H1 (cell line): Measurements from ENCODE around the gene DBP. TPM values are rescaled to one million over a fixed set of nuclear protein-coding genes. Genes with fewer than 3 reads are reported as not detected.
A peak's percentile ranks its signal among the peaks of the same experiment; 100 is the strongest.

Experiments
- BRCA1 ChIP-seq: IDR thresholded peaks from 2 replicates; pipeline ENCODE4 v1.6.1; 2012; ENCODE audit warnings: low read depth, low read length, improper control_type of control experiment
- CHD1 ChIP-seq: IDR thresholded peaks from 2 replicates; pipeline ENCODE4 v1.6.1; 2012; ENCODE audit warnings: low read depth, low read length, improper control_type of control experiment
- CHD7 ChIP-seq: fragments of 300-600 bp; sonication (generic); IDR thresholded peaks from 2 replicates; pipeline ENCODE4 v1.7.1; 2012; ENCODE audit warnings: low read length, moderate library complexity, mild to moderate bottlenecking, inconsistent platforms; ENCODE audit not compliant: insufficient replicate concordance
- CREB1 ChIP-seq: IDR thresholded peaks from 2 replicates; pipeline ENCODE4 v1.6.1; 2012; ENCODE audit warnings: inconsistent platforms
- POLR2A ChIP-seq, 2 experiments: IDR thresholded peaks; 1 replicate in 1 of 2; 2 replicates in 1 of 2; pipeline ENCODE4 v1.6.1; 2011; ENCODE audit warnings: low read depth in 2 of 2, low read length in 2 of 2, mild to moderate bottlenecking in 2 of 2; ENCODE audit errors: control extremely low read depth in 1 of 2
- RNF2 ChIP-seq: fragments of 200-900, 300-1000 bp; sonication (generic); IDR thresholded peaks from 2 replicates; pipeline ENCODE4 v1.7.1; 2016; ENCODE audit warnings: borderline replicate concordance, low read depth, mild to moderate bottlenecking, antibody characterized with exemption, low read length; ENCODE audit not compliant: poor library complexity, severe bottlenecking; ENCODE audit errors: missing control alignments
- TBP ChIP-seq: IDR thresholded peaks from 2 replicates; pipeline ENCODE4 v1.6.1; 2011; ENCODE audit warnings: low read depth, low read length, improper control_type of control experiment
- YY1 ChIP-seq: IDR thresholded peaks from 2 replicates; pipeline ENCODE4 v1.6.1; 2011; ENCODE audit warnings: low read depth, mild to moderate bottlenecking, low read length
- polyA plus RNA-seq, 7 experiments: library from polyadenylated mRNA; depleted of rRNA in 3 of 7; stranded (reverse) in 5 of 7; unstranded in 2 of 7; fragments of >200 nt in 5 of 7; fragments of 200-250 nt in 2 of 7; gene quantifications; 1 replicate in 5 of 7; 2 replicates in 1 of 7; 4 replicates in 1 of 7; pipeline versions ENCODE4 v1.2.1 to v1.2.3, GENCODE V29; 2011 to 2013; ENCODE audit warnings: missing spikeins in 2 of 7, mixed read lengths in 2 of 7
- total RNA-seq: library from RNA; stranded (reverse); fragmentation: NEBNext Ultra II Directional; extraction: Animal tissue kit (Norgen Biotek cat#: 25700); gene quantifications from 2 replicates; pipeline ENCODE4 v1.2.1, GENCODE V29; 2021

The DBP gene
- total and polyA plus RNA-seq, 2 of the 8 experiments (the other 6 are each of a cell fraction or from before 2014, with no cell fraction given) = 7.5 to 8.3 TPM

DNA sequence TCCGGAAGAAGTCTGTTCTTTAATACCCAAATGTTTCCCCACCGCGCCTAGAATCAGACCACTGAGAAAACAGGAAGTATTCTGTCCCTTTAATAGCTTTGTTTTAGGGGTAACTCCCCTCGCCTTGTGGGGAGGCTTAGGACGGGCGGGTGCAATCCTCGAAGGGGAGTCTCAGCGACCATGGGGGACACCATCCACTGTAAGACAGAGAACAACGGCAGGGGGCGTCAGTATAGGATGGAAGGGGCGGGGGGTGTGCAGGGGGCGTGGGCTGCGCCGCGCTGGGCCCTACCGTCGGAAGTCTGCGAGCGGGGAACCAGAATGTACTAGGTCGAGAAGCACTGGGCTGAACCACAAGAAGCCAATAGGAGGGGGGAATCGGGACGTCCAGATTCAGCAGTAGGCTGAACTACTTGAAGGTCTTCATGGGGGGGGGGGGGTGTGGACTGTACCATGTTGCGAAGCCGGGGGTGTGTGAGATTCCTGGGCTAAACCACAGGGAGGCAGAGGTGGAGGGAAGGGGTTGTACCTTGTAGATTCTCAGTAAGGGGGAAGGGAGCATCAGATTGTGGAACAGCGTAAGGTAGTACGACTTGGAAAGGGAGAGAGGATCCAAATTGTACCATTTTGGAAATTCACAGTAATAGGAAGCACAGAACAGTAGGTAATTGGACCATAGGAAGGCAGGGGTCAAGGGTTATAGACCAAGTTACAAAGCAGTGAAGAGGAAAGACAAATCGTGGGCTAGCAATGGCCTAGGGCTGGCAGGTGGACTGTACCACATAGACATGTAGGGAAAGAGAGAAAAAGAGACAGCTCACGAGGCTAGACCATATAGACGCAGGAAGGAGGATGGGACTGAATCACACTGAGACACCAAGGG is 1.0 kb upstream of the DBP start (continued):
- TF ChIP-seq CHD7 (no peak), CREB1 (peak; percentile 16; the same call in 1 of the 2 replicates), BRCA1 (peak; percentile 40; the same call in 1 of the 2 replicates), POLR2A (IDR thresholded peaks at IDR 0.05; ENCODE audit: control extremely low read depth in 1 of 2, low read depth in 2 of 2, low read length in 2 of 2) (no peak; a peak in 1 of 3 replicates), YY1 (no peak), CHD1 (peak; percentile 97), RNF2 (no peak), TBP (peak; percentile 33; the same call in 1 of the 2 replicates)
